HepG2 (cell line): ENCODE results near the gene BUD23. TPM values are rescaled to one million over a fixed set of nuclear protein-coding genes. Genes with fewer than 3 reads are reported as not detected.
A peak's percentile ranks its signal among the peaks of the same experiment; 100 is the strongest.

Experiments used
- CBX1 ChIP-seq: IDR thresholded peaks from one replicate; pipeline ENCODE4 v1.6.1; 2016; ENCODE audit warnings: antibody characterized with exemption, low read depth
- ELF3 ChIP-seq: IDR thresholded peaks from 2 replicates; pipeline ENCODE4 v1.6.1; 2016; ENCODE audit warnings: missing genetic modification reagents, missing compliant biosample characterization
- LRRFIP1 ChIP-seq: sonication (generic); formaldehyde crosslinking; conservative IDR thresholded peaks from 2 replicates; pipeline ENCODE4 v1.4.0; 2020; ENCODE audit warnings: missing genetic modification reagents
- MTF2 ChIP-seq: sonication (generic); formaldehyde crosslinking; IDR thresholded peaks from 2 replicates; pipeline ENCODE4 v1.5.0; 2020; ENCODE audit warnings: missing genetic modification reagents, borderline replicate concordance
- NR1H2 ChIP-seq: sonication (generic); formaldehyde crosslinking; IDR thresholded peaks from 2 replicates; pipeline ENCODE4 v1.8.1; 2022; ENCODE audit warnings: low read depth, missing genetic modification reagents, borderline replicate concordance
- PHF21A ChIP-seq: sonication (generic); formaldehyde crosslinking; IDR thresholded peaks from 2 replicates; pipeline ENCODE4 v1.5.0; 2020; ENCODE audit warnings: mild to moderate bottlenecking, missing genetic modification reagents
- PRDM10 ChIP-seq: sonication (generic); formaldehyde crosslinking; IDR thresholded peaks from 2 replicates; pipeline ENCODE4 v1.4.0; 2020; ENCODE audit warnings: low read depth, missing genetic modification reagents
- RCOR2 ChIP-seq: IDR thresholded peaks from 2 replicates; pipeline ENCODE4 v1.6.1; 2016; ENCODE audit warnings: missing biosample characterization, missing genetic modification reagents
- SAP130 ChIP-seq: IDR thresholded peaks from 2 replicates; pipeline ENCODE4 v1.6.1; 2016; ENCODE audit warnings: low read depth
- SIX4 ChIP-seq: sonication (generic); formaldehyde crosslinking; IDR thresholded peaks from 2 replicates; pipeline ENCODE4 v1.4.0; 2020; ENCODE audit warnings: missing genetic modification reagents
- SKI ChIP-seq: fragments of 450-650 bp; IDR thresholded peaks from one replicate; pipeline ENCODE4 v1.6.1; 2018; ENCODE audit warnings: mild to moderate bottlenecking; ENCODE audit not compliant: partially characterized antibody
- SMAD1 ChIP-seq: sonication (generic); formaldehyde crosslinking; IDR thresholded peaks from 2 replicates; pipeline ENCODE4 v1.4.0; 2020; ENCODE audit warnings: missing genetic modification reagents, low read depth, mild to moderate bottlenecking, borderline replicate concordance
- ZC3H13 ChIP-seq: sonication (generic); formaldehyde crosslinking; IDR thresholded peaks from 2 replicates; pipeline ENCODE4 v1.8.1; 2023; ENCODE audit warnings: mild to moderate bottlenecking, missing genetic modification reagents, moderate library complexity
- ZNF746 ChIP-seq: sonication (generic); formaldehyde crosslinking; IDR thresholded peaks from 2 replicates; pipeline ENCODE4 v1.8.0; 2022; ENCODE audit warnings: mild to moderate bottlenecking, missing genetic modification reagents
- polyA plus RNA-seq, 8 experiments: library from polyadenylated mRNA; depleted of rRNA in 3 of 8; stranded (reverse) in 7 of 8; unstranded in 1 of 8; fragments of >200 nt; fragmentation: Illumina TruSeq in 4 of 8; extraction: Trizol in 4 of 8; gene quantifications; 2 replicates each; pipeline versions ENCODE4 v1.2.1 to v1.2.3, GENCODE V29; 2011 to 2016; ENCODE audit warnings: low read depth in 4 of 8, missing spikeins in 1 of 8, mixed read lengths in 1 of 8; ENCODE audit not compliant: insufficient read depth in 1 of 8
- total RNA-seq, 5 experiments: library from RNA; depleted of rRNA; stranded (reverse); fragments of >200 nt; fragmentation: Illumina TruSeq; extraction: Trizol; gene quantifications; 2 replicates each; pipeline ENCODE4 v1.2.3, GENCODE V29; 2016; ENCODE audit warnings: low read depth in 1 of 5
- TF ChIP-seq, protein P1 (sequence below): sonication (generic); formaldehyde crosslinking; IDR thresholded peaks from 2 replicates; pipeline ENCODE4 v1.4.0; 2020; ENCODE audit warnings: missing genetic modification reagents
- TF ChIP-seq, protein P2 (sequence below): sonication (generic); formaldehyde crosslinking; IDR thresholded peaks from 2 replicates; pipeline ENCODE4 v1.9.0; 2021; ENCODE audit warnings: mild to moderate bottlenecking, missing genetic modification reagents

BUD23 gene
- total and polyA plus RNA-seq, 2 of the 13 experiments (the other 11 are each of a cell fraction or from before 2014, with no cell fraction given) = 47.5 to 54.5 TPM

DNA sequence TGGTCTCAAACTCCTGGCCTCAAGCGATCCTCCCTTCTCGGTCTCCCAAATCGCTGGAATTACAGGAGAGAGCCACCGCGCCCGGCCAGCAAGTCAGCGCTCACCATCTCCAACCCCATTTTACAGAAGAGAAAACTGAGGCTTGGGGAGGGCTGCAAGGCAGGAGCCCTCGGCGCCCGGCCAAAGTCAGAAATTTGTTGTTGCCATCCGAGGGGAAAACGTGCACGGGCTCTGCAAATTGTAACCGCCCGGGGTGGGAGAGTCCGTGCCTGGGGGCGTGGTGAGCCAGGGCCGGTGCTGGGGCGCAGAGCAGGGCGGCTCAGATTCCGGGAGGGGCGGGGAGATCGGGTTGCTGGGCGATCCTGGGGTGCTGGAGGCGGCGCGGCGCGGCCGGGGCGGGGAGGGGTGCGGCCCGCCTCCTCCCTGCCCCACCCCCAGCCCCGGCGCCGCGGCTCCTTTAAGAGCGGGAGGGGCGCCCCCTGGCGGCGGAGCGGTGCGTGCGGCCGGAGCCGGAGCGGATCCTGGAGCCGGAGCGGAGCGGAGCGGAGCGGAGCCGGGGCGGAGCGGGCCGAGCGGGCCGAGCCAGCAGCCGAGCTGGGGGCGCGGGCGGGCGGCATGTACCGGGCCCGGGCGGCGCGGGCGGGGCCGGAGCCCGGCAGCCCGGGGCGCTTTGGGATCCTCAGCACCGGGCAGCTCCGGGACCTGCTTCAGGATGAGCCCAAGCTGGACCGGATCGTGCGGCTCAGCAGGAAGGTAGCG lies 15.9 kb upstream of the BUD23 start, which contains the start of gene VPS37D (continued):
- TF ChIP-seq ELF3 (CRISPR knock-in tag) (peak; percentile 47; the same call in 1 of the 2 replicates), SKI (peak; percentile 43), SMAD1 (no peak), MTF2 (CRISPR knock-in tag) (no peak), SIX4 (CRISPR knock-in tag) (0 out of 2 replicates have a peak, but pooled peaks have one; percentile 18), PRDM10 (CRISPR knock-in tag) (0 out of 2 replicates have a peak, but pooled peaks have one; percentile 43), LRRFIP1 (CRISPR knock-in tag) (no peak), ZC3H13 (no peak), ZNF746 (CRISPR knock-in tag) (peak; percentile 78; the same call in 1 of the 2 replicates), PHF21A (0 out of 2 replicates have a peak, but pooled peaks have one; percentile 35), SAP130 (CRISPR knock-in tag) (peak; percentile 82), CBX1 (peak; percentile 19), RCOR2 (CRISPR knock-in tag) (peak; percentile 96), NR1H2 (CRISPR knock-in tag) (no peak)
- TF ChIP-seq, protein P1, sequence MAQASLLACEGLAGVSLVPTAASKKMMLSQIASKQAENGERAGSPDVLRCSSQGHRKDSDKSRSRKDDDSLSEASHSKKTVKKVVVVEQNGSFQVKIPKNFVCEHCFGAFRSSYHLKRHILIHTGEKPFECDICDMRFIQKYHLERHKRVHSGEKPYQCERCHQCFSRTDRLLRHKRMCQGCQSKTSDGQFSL (CRISPR knock-in tag) = 0 out of 2 replicates have a peak, but pooled peaks have one; percentile 24
- TF ChIP-seq, protein P2, sequence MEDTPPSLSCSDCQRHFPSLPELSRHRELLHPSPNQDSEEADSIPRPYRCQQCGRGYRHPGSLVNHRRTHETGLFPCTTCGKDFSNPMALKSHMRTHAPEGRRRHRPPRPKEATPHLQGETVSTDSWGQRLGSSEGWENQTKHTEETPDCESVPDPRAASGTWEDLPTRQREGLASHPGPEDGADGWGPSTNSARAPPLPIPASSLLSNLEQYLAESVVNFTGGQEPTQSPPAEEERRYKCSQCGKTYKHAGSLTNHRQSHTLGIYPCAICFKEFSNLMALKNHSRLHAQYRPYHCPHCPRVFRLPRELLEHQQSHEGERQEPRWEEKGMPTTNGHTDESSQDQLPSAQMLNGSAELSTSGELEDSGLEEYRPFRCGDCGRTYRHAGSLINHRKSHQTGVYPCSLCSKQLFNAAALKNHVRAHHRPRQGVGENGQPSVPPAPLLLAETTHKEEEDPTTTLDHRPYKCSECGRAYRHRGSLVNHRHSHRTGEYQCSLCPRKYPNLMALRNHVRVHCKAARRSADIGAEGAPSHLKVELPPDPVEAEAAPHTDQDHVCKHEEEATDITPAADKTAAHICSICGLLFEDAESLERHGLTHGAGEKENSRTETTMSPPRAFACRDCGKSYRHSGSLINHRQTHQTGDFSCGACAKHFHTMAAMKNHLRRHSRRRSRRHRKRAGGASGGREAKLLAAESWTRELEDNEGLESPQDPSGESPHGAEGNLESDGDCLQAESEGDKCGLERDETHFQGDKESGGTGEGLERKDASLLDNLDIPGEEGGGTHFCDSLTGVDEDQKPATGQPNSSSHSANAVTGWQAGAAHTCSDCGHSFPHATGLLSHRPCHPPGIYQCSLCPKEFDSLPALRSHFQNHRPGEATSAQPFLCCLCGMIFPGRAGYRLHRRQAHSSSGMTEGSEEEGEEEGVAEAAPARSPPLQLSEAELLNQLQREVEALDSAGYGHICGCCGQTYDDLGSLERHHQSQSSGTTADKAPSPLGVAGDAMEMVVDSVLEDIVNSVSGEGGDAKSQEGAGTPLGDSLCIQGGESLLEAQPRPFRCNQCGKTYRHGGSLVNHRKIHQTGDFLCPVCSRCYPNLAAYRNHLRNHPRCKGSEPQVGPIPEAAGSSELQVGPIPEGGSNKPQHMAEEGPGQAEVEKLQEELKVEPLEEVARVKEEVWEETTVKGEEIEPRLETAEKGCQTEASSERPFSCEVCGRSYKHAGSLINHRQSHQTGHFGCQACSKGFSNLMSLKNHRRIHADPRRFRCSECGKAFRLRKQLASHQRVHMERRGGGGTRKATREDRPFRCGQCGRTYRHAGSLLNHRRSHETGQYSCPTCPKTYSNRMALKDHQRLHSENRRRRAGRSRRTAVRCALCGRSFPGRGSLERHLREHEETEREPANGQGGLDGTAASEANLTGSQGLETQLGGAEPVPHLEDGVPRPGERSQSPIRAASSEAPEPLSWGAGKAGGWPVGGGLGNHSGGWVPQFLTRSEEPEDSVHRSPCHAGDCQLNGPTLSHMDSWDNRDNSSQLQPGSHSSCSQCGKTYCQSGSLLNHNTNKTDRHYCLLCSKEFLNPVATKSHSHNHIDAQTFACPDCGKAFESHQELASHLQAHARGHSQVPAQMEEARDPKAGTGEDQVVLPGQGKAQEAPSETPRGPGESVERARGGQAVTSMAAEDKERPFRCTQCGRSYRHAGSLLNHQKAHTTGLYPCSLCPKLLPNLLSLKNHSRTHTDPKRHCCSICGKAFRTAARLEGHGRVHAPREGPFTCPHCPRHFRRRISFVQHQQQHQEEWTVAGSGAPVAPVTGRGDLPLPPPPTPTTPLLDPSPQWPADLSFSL = no peak
